RWPE2 (cell line): ENCODE measurements around the gene WIPI1.
"Not testable (repeated sequence)": the region's sequence is repeated elsewhere in the genome, so short reads cannot be mapped to it uniquely, and the experiment has no call there.

Experiments used
- ATAC-seq: fragments of 200-7000 bp; cut with Tn5 transposase; 3 replicates; pipeline ENCODE4 v1.9.1; 2021; ENCODE audit warnings: low read depth
- DNase-seq: peaks from one replicate; pipeline ENCODE4 v3.0.0-alpha.2; 2020; ENCODE audit warnings: low spot score
- H3K27ac ChIP-seq: fragments of 450-650 bp; 2 replicates; pipeline ENCODE4 v1.5.1; 2017; ENCODE audit warnings: mild to moderate bottlenecking; ENCODE audit not compliant: poor library complexity, severe bottlenecking
- H3K27me3 ChIP-seq: fragments of 250-450 bp; sonication (Bioruptor Pico); 2 replicates; pipeline ENCODE4 v1.5.1; 2021; ENCODE audit warnings: mild to moderate bottlenecking, moderate library complexity; ENCODE audit not compliant: insufficient read depth, poor library complexity, severe bottlenecking
- H3K36me3 ChIP-seq: fragments of 250-450 bp; sonication (Bioruptor Pico); 2 replicates; pipeline ENCODE4 v1.5.1; 2020; ENCODE audit warnings: low read depth, mild to moderate bottlenecking, moderate library complexity
- H3K4me1 ChIP-seq: fragments of 250-450 bp; sonication (Bioruptor Pico); 2 replicates; pipeline ENCODE4 v1.5.1; 2021; ENCODE audit warnings: mild to moderate bottlenecking, moderate library complexity; ENCODE audit not compliant: insufficient read depth, poor library complexity, severe bottlenecking
- H3K4me3 ChIP-seq: fragments of 250-450 bp; sonication (Bioruptor Pico); 2 replicates; pipeline ENCODE4 v1.5.1; 2021; ENCODE audit warnings: mild to moderate bottlenecking, moderate library complexity; ENCODE audit not compliant: severe bottlenecking
- H3K9me3 ChIP-seq: fragments of 250-450 bp; sonication (Bioruptor Pico); 2 replicates; pipeline ENCODE4 v1.5.1; 2021; ENCODE audit warnings: mild to moderate bottlenecking, moderate library complexity; ENCODE audit not compliant: severe bottlenecking
- TF ChIP-seq, protein P1 (sequence below): fragments of 450-650 bp; IDR thresholded peaks from one replicate; pipeline ENCODE4 v1.5.1; 2017; ENCODE audit warnings: mild to moderate bottlenecking, moderate library complexity; ENCODE audit not compliant: poor library complexity, severe bottlenecking

The WIPI1 gene

DNA sequence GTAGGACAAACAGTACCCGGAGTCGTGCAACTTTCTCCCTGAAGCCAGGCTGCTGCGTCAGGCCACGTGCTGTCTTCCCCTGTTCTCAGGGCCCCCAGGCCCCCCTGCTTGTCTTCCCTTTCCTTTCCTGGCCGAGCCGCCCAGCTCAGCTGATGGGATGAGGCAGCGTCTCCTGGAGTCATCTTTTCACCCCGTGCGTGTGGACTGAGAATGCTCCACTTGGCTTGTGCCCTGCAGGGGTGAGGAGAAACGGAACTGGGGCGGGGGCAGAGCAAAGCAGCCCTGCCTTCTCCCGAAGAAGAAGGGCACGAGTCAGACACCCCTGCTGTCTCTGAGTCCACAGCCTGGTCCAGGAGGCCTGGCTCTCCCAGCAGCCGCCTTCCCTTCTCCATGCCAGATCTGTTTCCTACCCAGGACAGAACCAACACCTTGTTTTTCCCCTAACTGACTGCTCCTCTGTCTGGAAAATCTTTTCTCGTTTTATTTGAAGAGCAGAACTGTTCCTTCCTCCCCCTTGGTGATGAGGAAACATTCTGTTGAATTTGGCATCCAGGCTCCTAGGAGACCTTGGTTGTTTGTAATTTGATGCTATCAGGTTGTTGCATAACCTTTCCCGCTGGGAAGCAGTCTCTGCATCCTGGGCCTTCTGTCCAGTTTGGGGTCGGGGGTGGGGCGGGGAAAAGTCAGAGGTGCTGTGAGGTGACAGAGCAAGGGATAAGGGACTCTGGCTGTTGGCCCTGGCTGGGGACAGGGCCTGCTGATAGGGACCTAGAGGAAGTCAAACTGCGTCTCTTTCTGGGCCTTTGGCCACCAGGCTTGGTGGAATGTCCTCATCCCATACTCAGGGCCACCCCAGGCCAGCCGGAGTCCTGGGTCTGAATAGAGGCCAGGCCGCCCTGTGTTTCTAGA, 78.8 kb downstream of the WIPI1 start:
- no peaks in the 10 kb centered on the region for H3K9me3 ChIP-seq
- H3K27me3 ChIP-seq, result no peaks in the 10 kb centered on the region
- H3K4me1 ChIP-seq, result peaks cover 6% of the 10 kb centered on the region
- ATAC-seq (peak; percentile 80), DNase-seq (no peak)
- H3K36me3 ChIP-seq, result no peaks in the 10 kb centered on the region
- H3K27ac ChIP-seq, result peak overlapping the region; percentile 1
- TF ChIP-seq, protein P1, sequence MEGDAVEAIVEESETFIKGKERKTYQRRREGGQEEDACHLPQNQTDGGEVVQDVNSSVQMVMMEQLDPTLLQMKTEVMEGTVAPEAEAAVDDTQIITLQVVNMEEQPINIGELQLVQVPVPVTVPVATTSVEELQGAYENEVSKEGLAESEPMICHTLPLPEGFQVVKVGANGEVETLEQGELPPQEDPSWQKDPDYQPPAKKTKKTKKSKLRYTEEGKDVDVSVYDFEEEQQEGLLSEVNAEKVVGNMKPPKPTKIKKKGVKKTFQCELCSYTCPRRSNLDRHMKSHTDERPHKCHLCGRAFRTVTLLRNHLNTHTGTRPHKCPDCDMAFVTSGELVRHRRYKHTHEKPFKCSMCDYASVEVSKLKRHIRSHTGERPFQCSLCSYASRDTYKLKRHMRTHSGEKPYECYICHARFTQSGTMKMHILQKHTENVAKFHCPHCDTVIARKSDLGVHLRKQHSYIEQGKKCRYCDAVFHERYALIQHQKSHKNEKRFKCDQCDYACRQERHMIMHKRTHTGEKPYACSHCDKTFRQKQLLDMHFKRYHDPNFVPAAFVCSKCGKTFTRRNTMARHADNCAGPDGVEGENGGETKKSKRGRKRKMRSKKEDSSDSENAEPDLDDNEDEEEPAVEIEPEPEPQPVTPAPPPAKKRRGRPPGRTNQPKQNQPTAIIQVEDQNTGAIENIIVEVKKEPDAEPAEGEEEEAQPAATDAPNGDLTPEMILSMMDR, result no peak
- no peak overlapping the region for H3K4me3 ChIP-seq

DNA sequence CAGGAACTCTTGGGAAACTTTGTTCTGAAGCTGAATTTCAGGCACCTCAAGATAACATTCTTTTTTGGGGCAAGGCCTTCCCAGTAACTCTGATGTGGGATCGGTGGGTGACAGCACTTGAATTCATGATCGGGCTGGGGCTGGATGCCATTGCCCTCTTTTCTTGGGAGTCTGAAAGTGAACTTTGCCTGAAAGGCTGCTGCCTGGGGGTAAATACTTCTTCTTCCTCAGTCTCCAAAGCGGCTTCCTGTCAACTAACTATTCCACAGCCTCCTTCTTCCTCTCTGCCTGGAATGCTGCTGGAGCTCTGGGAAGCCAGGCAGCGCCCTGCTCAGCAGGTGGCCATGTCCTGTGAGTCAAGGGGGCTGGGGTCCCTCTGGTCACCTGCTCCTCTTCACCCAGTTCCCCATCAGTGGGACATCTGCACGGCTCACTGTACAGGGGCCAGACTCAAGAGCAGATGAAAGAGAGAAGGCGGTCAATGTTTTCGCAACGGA, 79.5 kb downstream of the WIPI1 start:
- no peak for DNase-seq
- Histone ChIP-seq H3K36me3 (no peaks in the 10 kb centered on the region), H3K9me3 (no peaks in the 10 kb centered on the region), H3K4me3 (no peak overlapping the region), H3K27ac (no peak overlapping the region), H3K27me3 (no peaks in the 10 kb centered on the region), H3K4me1 (peaks cover 6% of the 10 kb centered on the region)
- no peak for ATAC-seq
- TF ChIP-seq, protein P1, result no peak

DNA sequence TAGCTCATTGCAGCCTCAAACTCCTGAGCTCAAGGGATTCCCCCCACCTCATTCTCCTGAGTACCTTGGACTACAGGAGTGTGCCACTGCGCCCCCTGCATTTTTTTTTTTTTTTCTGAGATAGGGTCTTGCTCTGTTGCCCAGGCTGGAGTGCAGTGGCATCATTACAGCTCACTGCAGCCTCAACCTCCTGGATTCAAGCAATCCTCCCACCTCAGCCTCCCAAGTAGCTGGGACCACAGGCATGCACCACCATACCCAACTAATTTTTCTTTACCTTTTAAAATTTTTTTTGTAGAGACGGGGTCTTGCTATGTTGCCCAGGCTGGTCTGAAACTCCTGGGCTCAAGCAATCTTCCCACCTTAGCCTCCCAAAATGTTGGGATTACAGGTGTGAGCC, 81.1 kb downstream of the WIPI1 start:
- DNase-seq, H3K9me3 ChIP-seq, H3K4me1 ChIP-seq, ATAC-seq, H3K27me3 ChIP-seq, H3K27ac ChIP-seq, H3K36me3 ChIP-seq, H3K4me3 ChIP-seq: not testable (repeated sequence)

DNA sequence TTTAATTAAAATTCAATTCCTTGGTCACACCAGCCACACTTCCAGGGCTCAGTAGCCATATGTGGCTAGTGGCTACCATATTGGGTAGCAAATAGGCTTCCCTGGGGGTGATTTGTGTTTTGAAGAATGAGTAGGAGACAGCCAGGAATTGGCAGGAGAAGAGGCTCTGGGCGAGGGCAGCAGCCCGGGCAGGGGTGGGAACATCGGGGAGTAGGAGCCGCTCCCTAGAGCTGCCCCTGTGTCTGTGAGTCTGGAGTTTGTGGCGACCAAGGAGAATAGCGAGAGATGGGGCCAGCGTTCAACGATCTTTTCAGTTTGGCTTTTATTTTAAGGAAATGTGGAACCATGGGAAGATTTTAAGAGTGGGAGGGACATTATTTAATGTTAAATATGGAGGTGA, 81.7 kb downstream of the WIPI1 start:
- H3K36me3 ChIP-seq, result no peaks in the 10 kb centered on the region
- H3K4me3 ChIP-seq, result no peak overlapping the region
- no peaks in the 10 kb centered on the region for H3K27me3 ChIP-seq
- no peak overlapping the region for H3K27ac ChIP-seq
- H3K9me3 ChIP-seq, result no peaks in the 10 kb centered on the region
- TF ChIP-seq, protein P1, result no peak
- ATAC-seq (no peak), DNase-seq (no peak)
- H3K4me1 ChIP-seq, result peaks cover 6% of the 10 kb centered on the region
